ENCODE measurements around the gene SMOC2. TPM values are rescaled to one million over a fixed set of nuclear protein-coding genes. Genes with fewer than 3 reads are reported as not detected.

Gene SMOC2
- total RNA-seq, 1 experiment from 2014 or later, result 2.1 TPM

GRCh38 chr6:168655462-168656152, 214.6 kb downstream of the SMOC2 start:
- H3K56ac ChIP-seq (ENCODE audit: insufficient read length, low read depth, low read length), result no peak overlapping the region
- H3K4ac ChIP-seq (ENCODE audit: low read depth, low read length), result no peak overlapping the region
- peaks cover 0 to 26% (median 17%) of the 10 kb centered on the region in 3 experiments; a peak in 4 of 7 replicates for H3K36me3 Mint-ChIP-seq (ENCODE audit: insufficient read depth in 1 of 3, low read depth in 3 of 3)
- no peak overlapping the region for H3T11ph ChIP-seq (ENCODE audit: low read length)
- no peak overlapping the region for H3K27ac Mint-ChIP-seq
- no peak overlapping the region for H2AFZ ChIP-seq (ENCODE audit: low read length)
- no peak overlapping the region for H2BK15ac ChIP-seq (ENCODE audit: low read depth, low read length)
- H2BK12ac ChIP-seq (ENCODE audit: insufficient read length, low read depth, low read length), result no peak overlapping the region
- H3K27me3 ChIP-seq (ENCODE audit: insufficient read depth, low read length), result no peaks in the 10 kb centered on the region; the same call in 1 of the 2 replicates
- WGBS (ENCODE audit: extremely low coverage, insufficient read length, low lambda C conversion rate), result no CpG with 5 or more reads among the region's 14 CpGs
- H3K4me2 ChIP-seq (ENCODE audit: insufficient read depth, insufficient read length, low read length), result no peak overlapping the region
- no peaks in the 10 kb centered on the region for H3K79me1 ChIP-seq (ENCODE audit: insufficient read depth, low read depth, low read length, poor library complexity, severe bottlenecking)
- H3K23me2 ChIP-seq (ENCODE audit: insufficient read length, low read depth, low read length, poor library complexity, severe bottlenecking), result no peaks in the 10 kb centered on the region
- no peak for TF ChIP-seq CTCF (conservative IDR thresholded peaks at IDR 0.05)
- H3K4me1 ChIP-seq (ENCODE audit: insufficient read depth, low read length), result no peaks in the 10 kb centered on the region
- no peaks in the 10 kb centered on the region; the same call in 1 of the 2 replicates for H3K27me3 Mint-ChIP-seq (ENCODE audit: low read depth)
- no peak overlapping the region for H3K18ac ChIP-seq (ENCODE audit: insufficient read length, low read depth, low read length)
- no peak overlapping the region for H3K27ac ChIP-seq (ENCODE audit: insufficient read length, low read depth, low read length)
- no peak overlapping the region for H2BK20ac ChIP-seq (ENCODE audit: low read depth, low read length, poor library complexity, severe bottlenecking)
- H2AK5ac ChIP-seq (ENCODE audit: insufficient read length, low read length), result no peak overlapping the region
- H4K5ac ChIP-seq (ENCODE audit: insufficient read length, low read depth, low read length), result peak overlapping the region; percentile 12
- no peak overlapping the region for H2BK120ac ChIP-seq (ENCODE audit: low read depth, low read length, poor library complexity, severe bottlenecking)
- H3K23ac ChIP-seq (ENCODE audit: insufficient read length, low read depth, low read length), result no peak overlapping the region
- no peak overlapping the region for H3K9ac ChIP-seq (ENCODE audit: extremely low read depth, insufficient read length, low read length)
- no peaks in the 10 kb centered on the region for H3K79me2 ChIP-seq (ENCODE audit: insufficient read depth, low read length)
- H3K9me3 ChIP-seq (ENCODE audit: control insufficient read depth, low read depth, low read length), result no peaks in the 10 kb centered on the region
- peaks cover 19 to 32% of the 10 kb centered on the region in 2 experiments; a peak in 4 of 5 replicates for H3K9me3 Mint-ChIP-seq
- peaks cover 0 to 3% of the 10 kb centered on the region in 2 experiments; a peak in 2 of 4 replicates for H3K4me1 Mint-ChIP-seq
- H4K91ac ChIP-seq (ENCODE audit: insufficient read length, low read depth, low read length), result no peak overlapping the region
- H2BK5ac ChIP-seq (ENCODE audit: insufficient read length, low read length), result no peak overlapping the region
- H4K8ac ChIP-seq (replicated peaks; ENCODE audit: insufficient read length, low read depth, low read length), result peak overlapping the region; percentile 45
- no peak for DNase-seq
- H4K20me1 ChIP-seq (ENCODE audit: control insufficient read depth, insufficient read depth, insufficient read length), result no peaks in the 10 kb centered on the region
- no peak overlapping the region for H3K14ac ChIP-seq (ENCODE audit: insufficient read depth, low read length)
- no peak overlapping the region for H3K4me3 Mint-ChIP-seq
